ENCODE data around the gene ZNF410. TPM values are rescaled to one million over a fixed set of nuclear protein-coding genes. Genes with fewer than 3 reads are reported as not detected.
"Not testable (repeated sequence)": the region's sequence is repeated elsewhere in the genome, so short reads cannot be mapped to it uniquely, and the experiment has no call there.

Gene ZNF410
- total RNA-seq, 1 donor from 2014 or later: 64.7 TPM

DNA sequence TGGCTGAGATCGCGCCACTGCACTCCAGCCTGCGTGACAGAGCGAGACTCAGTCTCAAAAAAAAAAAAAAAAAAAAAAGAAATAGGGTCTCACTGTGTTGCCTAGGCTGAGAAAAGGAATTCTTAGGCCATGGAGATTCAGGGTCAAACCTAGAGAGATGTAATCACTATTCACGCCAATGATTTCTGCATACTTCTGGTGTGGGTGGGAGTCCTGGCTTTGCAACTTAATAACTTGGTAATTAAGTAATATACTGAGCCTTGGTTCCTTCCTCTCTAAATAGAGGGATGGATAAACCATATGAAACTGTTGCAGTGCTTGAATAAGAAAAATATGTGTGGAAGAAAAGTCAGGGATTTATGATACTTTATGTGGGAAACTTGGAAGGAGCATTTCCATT, 2.7 kb downstream of the ZNF410 start:
- ChIA-PET POLR2A (interaction anchor here (0.7 kb wide), 1 partner anchor 426 kb away, joined by 4 read pairs; no protein-coding TSS in a partner anchor), CTCF (interaction anchor here (3.8 kb wide), 1 partner anchor 160 kb away, joined by 13 read pairs; no protein-coding TSS in a partner anchor)
- DNase-seq: no peak
- intact Hi-C loops (cut with micrococcal nuclease): loop anchor here (5.0 kb wide), 1 partner anchor 162 kb away; no protein-coding TSS in a partner anchor
- Mint-ChIP-seq H3K4me1 (peaks cover 42% of the 10 kb centered on the region), H3K36me3 (ENCODE audit: low read depth) (peaks cover 27% of the 10 kb centered on the region), H3K27ac (no peak overlapping the region), H3K4me3 (no peak overlapping the region), H3K27me3 (no peaks in the 10 kb centered on the region), H3K9me3 (no peaks in the 10 kb centered on the region)
- TF ChIP-seq, protein P1, sequence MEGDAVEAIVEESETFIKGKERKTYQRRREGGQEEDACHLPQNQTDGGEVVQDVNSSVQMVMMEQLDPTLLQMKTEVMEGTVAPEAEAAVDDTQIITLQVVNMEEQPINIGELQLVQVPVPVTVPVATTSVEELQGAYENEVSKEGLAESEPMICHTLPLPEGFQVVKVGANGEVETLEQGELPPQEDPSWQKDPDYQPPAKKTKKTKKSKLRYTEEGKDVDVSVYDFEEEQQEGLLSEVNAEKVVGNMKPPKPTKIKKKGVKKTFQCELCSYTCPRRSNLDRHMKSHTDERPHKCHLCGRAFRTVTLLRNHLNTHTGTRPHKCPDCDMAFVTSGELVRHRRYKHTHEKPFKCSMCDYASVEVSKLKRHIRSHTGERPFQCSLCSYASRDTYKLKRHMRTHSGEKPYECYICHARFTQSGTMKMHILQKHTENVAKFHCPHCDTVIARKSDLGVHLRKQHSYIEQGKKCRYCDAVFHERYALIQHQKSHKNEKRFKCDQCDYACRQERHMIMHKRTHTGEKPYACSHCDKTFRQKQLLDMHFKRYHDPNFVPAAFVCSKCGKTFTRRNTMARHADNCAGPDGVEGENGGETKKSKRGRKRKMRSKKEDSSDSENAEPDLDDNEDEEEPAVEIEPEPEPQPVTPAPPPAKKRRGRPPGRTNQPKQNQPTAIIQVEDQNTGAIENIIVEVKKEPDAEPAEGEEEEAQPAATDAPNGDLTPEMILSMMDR (IDR thresholded peaks at IDR 0.05): no peak
- no peak for ATAC-seq (ENCODE audit: low read depth)

DNA sequence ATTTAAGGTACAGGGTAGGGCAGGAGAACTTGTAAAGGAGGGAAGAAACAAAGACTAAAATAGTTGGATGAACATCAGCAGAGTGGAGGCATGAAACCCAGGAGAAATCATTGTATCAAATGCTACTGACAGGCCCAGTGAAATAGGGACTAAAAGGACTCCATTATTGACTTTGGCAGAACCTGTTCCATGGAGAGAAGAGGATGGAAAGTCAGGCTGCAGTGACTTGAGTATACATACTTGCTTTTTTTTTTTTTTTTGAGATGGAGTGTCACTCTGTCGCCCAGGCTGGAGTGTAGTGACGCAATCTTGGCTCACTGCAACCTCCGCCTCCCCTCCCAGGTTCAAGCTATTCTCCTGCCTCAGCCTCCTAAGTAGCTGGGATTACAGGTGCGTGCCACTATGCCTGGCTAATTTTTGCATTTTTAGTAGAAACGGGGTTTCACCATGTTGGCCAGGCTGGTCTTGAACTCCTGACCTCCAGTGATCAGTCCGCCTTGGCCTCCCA, 7.6 kb downstream of the ZNF410 start:
- H3K27ac Mint-ChIP-seq; CTCF ChIA-PET; intact Hi-C loops (cut with micrococcal nuclease); H3K27me3 Mint-ChIP-seq; H3K4me3 Mint-ChIP-seq; POLR2A ChIA-PET; H3K9me3 Mint-ChIP-seq; DNase-seq; H3K4me1 Mint-ChIP-seq; ATAC-seq (ENCODE audit: low read depth): not testable (repeated sequence)
- H3K36me3 Mint-ChIP-seq (ENCODE audit: low read depth): peaks cover 59% of the 10 kb centered on the region

DNA sequence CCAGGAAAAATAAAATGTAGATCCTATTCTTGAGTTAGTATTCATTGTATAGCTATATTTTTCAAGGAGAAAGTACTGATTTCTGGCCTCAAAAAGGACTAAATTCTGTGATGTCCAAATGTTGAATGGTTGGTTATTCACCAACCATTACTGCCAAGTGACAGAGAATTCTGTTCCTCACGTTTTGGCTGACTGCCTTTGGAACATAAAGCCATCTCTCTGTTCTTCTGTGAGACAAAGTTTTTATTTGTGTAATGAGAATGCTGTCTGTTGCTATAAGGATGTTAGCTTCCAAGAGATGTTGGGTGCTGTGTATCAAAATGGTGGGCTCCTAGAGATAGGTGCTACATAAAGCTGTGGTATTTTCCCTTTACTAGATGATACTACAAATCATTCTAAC, 9.3 kb downstream of the ZNF410 start:
- ChIA-PET CTCF (no interaction called here), POLR2A (no interaction called here)
- DNase-seq: no peak
- Mint-ChIP-seq H3K27ac (no peak overlapping the region), H3K36me3 (ENCODE audit: low read depth) (peaks cover 72% of the 10 kb centered on the region), H3K4me3 (no peak overlapping the region), H3K4me1 (no peaks in the 10 kb centered on the region), H3K9me3 (no peaks in the 10 kb centered on the region), H3K27me3 (no peaks in the 10 kb centered on the region)
- intact Hi-C loops (cut with micrococcal nuclease): no loop called here
- ATAC-seq (ENCODE audit: low read depth): no peak
- TF ChIP-seq, protein P1 (IDR thresholded peaks at IDR 0.05): no peak

DNA sequence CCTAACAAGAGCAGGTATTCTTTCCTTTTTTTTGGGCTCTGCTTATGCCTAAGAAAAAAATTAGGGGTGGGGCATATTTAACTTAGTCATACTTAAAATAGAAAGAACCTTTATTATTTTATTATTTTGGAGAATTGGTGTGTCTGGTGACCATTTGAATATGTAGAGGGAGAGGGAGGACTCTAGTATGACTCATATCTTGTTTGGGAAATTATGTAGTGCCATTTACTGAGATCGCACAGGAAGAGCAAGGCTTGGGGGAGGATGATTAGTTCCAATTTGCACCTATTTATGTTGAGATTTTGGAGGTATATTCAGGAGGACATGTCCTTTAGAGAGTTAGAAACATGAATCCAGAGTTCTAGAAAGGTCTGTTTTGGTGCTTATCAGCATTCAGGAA, 9.9 kb downstream of the ZNF410 start:
- DNase-seq (no peak), ATAC-seq (ENCODE audit: low read depth) (no peak)
- H3K27me3 Mint-ChIP-seq: no peaks in the 10 kb centered on the region
- H3K4me1 Mint-ChIP-seq: no peaks in the 10 kb centered on the region
- H3K9me3 Mint-ChIP-seq: no peaks in the 10 kb centered on the region
- TF ChIP-seq, protein P1 (IDR thresholded peaks at IDR 0.05): no peak
- intact Hi-C loops (cut with micrococcal nuclease): no loop called here
- H3K4me3 Mint-ChIP-seq: no peak overlapping the region
- ChIA-PET POLR2A (no interaction called here), CTCF (interaction anchor here (1.1 kb wide), 1 partner anchor 36 kb away, joined by 3 read pairs; no protein-coding TSS in a partner anchor)
- no peak overlapping the region for H3K27ac Mint-ChIP-seq
- peaks cover 74% of the 10 kb centered on the region for H3K36me3 Mint-ChIP-seq (ENCODE audit: low read depth)

DNA sequence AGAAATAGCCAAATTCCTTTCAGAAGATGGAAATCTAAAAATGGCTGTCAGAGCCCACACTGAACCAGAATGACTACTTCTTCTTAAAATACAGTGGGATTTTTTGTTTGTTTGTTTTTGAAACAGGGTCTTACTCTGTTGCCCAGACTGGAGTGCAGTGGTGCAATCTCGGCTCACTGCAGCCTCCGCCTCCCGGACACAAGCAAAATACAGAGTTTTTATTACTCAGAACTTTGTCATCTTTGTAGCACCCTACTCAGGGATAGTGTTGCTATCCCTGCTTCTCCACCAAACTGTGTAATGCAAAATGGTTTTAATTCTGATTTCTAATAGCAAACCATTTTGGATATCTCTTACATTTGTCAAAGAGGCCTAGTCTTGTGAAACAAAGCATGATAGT, 16.4 kb downstream of the ZNF410 start:
- intact Hi-C loops (cut with micrococcal nuclease): no loop called here
- Mint-ChIP-seq H3K4me1 (no peaks in the 10 kb centered on the region), H3K4me3 (no peak overlapping the region), H3K27me3 (no peaks in the 10 kb centered on the region), H3K27ac (no peak overlapping the region), H3K9me3 (no peaks in the 10 kb centered on the region), H3K36me3 (ENCODE audit: low read depth) (peaks cover 76% of the 10 kb centered on the region)
- ChIA-PET CTCF (no interaction called here), POLR2A (no interaction called here)
- ATAC-seq (ENCODE audit: low read depth) (no peak), DNase-seq (no peak)
- TF ChIP-seq, protein P1 (IDR thresholded peaks at IDR 0.05): no peak

DNA sequence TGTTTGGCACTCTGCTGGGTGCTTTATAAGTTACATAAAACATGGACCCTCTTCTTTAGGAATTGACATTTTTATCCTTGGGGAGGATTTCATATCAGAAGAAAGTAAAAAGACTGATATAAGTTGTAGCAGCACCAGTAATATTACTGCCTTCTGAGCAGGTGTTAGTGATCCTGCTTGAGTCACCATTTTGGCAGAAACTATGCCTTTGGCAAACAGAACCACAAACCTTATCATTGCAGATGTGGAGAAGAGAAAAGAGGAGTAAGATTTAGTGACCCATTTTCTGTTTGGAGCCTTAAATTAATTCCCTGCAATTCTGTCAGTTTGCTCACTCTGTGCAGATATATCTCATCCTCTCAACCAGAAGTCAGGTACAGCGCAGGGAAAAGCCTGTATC, 23.0 kb downstream of the ZNF410 start:
- no peak for DNase-seq
- H3K9me3 Mint-ChIP-seq: peaks cover 3% of the 10 kb centered on the region
- H3K36me3 Mint-ChIP-seq (ENCODE audit: low read depth): peaks cover 86% of the 10 kb centered on the region
- H3K27ac Mint-ChIP-seq: no peak overlapping the region
- no peak for ATAC-seq (ENCODE audit: low read depth)
- ChIA-PET POLR2A (no interaction called here), CTCF (no interaction called here)
- no peak overlapping the region for H3K4me3 Mint-ChIP-seq
- TF ChIP-seq, protein P1 (IDR thresholded peaks at IDR 0.05): no peak
- no peaks in the 10 kb centered on the region for H3K27me3 Mint-ChIP-seq
- intact Hi-C loops (cut with micrococcal nuclease): no loop called here
- H3K4me1 Mint-ChIP-seq: no peaks in the 10 kb centered on the region

All from activated B cell treated with CpG ODN at 0.5 μM for 24 hours (primary cell).